ENCODE results near the gene FGF18.
"Not testable (repeated sequence)": the region's sequence is repeated elsewhere in the genome, so short reads cannot be mapped to it uniquely, and the experiment has no call there.

GRCh38 chr5:171398660-171399059 is 20.8 kb upstream of the FGF18 start:
- not testable (repeated sequence) for TF ChIP-seq CTCF (IDR thresholded peaks at IDR 0.05; ENCODE audit: low read depth, low read length, poor library complexity, severe bottlenecking); EZH2phosphoT487 (IDR thresholded peaks at IDR 0.05; ENCODE audit: borderline replicate concordance, low read length)
